ENCODE measurements around the gene TIGD2.

DNA sequence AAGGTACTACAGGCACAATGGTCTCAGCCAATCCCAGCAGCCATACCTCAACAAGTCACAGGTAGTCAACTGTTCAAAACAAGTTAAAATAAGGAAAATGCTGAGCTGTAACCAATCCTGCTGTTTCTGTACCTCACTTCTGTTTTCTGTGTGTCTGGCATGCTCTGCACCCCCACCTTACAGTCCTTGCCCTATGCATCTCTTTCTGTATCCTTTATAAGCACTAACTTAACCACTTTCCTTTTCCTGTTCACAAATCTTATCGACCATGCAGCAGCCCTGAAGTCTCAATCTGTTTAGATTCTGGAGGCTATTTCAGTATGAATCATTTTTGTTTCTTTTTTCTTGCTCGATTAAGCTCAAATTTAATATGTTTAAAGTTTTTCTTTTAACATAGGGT lies 41.9 kb upstream of the TIGD2 start:
- TF ChIP-seq CTCF (IDR thresholded peaks at IDR 0.05) = no peak
- TF ChIP-seq EP300 (IDR thresholded peaks at IDR 0.05) = no peak
- no peak for TF ChIP-seq POLR2A (IDR thresholded peaks at IDR 0.05)
